ENCODE data around the gene SKIL.

The SKIL gene

DNA sequence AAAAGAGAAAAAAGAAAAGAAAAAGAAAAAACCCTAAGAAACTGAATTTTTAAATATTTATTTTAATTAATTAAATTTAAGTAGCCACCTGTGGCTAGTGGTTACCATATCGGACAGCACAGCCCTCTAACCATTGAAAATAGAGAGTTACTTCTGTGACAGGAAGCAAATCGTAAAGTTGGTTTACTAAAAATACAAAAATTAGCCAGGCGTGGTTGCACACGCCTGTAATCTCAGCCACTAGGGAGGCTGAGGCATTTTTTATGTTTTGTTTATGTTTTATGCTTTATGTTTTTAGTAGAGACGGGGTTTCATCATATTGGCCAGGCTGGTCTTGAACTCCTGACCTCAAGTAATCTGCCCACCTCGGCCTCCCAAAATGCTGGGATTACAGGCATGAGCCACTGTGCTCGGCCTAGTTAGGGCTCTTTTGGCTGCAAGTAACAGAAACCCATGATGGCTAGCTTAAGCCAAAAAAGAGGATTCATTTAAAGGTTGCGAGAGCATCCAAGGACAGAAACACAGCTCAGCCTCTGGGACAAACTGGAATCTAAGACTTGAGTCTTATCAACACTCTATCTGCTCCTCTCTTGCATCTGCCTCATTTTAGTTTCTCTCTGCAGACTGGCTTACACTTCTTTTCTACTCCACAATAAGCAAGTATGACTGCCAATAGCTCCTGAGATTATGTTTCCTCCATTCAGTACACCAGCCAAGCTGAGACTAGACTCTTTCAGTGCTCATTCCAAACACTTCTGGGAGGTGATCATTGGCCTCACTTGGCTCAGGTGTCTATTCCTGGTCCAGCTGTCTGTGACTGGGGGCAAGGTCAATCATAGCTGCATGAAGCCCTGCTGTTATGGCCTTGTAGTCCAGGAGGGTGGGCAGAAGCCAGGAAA lies 6.8 kb upstream of the SKIL start:
- no peak for DNase-seq (ENCODE audit: low read depth, low spot score)

DNA sequence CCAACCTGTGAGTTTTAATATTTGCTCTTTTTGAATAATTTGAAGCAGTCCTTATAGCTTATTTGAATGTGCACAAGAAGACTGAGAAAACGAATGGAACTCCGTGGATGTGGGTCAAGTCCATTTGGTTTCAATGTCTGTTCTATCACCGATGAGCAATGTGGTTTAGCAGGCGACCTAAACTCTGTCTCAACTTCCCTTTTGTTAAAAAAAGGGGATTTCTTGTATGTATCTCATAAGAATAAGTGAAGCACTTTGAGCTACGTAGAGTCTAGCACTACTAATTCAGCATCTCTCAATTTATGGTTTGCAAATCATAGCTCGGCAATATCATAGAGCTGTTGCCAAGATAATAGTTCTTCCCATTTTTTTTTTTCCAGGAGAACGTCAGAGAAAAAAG lies 4.6 kb upstream of the SKIL start:
- no peak for DNase-seq (ENCODE audit: low read depth, low spot score)

DNA sequence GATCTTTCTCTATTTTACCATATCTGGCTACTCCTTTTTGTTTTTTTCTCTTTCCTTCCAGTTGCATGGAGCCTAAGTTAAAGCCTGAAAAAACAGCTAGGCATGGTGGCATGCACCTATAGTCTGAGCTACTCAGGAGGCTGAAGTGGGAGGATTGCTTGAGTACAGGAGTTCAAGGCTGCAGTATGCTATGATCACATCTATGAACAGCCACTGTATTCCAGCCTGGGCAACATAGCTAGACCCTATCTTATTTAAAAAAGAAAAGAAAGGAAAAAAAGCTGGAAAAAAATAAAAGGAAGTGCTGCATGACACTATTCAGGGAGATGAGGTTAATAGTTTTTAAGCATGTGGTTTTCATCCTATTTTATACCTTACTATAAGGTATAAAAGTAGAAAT lies 4.0 kb upstream of the SKIL start:
- DNase-seq (ENCODE audit: low read depth, low spot score): no peak

DNA sequence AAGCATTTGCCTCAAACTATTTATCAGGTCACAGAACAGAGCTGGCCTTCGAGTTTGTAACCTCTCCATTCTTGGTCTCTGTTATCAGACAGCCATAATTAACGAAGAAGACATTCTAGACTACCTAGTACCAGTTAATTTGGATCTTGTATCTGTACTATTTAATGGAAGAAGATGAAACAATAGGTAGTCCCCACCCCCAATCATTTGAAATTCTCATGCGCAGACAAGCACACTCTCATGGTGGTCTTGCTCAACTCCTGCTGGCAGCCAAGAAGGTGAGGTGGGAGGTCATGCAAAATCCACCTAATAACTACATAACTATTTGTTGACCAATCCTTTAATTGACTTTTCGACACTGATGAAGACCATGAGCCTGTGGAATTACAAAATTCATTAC lies 2.8 kb upstream of the SKIL start:
- DNase-seq (ENCODE audit: low read depth, low spot score): no peak

DNA sequence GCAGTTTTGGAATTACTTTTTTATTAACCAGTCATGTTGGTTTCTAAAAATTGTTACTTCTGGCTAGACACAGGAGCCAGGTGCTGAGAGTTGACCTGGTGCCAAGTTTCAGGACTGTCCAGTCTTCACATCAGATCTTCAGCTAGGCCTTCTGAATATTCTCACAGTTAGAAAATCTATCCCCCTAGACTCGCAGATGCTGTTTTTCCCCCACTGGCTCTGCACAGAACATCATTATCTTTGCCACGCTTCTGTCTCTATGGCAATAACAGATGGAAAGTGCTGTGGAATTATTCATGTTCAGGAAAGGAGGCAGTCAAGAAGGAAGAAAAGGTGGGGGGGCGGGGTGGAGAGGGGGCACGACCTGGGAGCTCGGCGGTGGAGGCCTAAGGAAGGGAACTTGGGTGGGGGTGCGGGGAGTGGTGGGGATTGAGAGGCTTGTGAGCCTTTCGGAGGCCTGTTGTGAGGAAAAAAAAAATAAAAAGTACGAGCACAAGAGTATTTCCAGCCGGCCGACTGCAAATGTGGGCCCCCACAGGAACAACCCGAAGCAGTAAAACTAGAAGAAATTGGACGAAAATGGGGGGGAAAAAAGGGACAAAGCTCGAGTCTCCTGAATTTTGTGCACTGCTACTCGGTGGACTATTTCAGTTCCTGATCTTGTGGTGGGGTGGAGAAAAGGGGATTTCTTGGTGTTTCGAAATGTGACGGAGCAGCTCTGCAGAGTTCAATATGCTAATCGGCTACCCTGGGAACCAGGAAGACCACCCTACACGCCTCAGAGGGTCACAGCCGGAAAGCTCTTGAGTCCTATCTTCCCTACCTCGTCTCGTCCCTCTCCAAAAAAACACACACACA lies 1.5 kb upstream of the SKIL start:
- DNase-seq (ENCODE audit: low read depth, low spot score): peak; percentile 20

DNA sequence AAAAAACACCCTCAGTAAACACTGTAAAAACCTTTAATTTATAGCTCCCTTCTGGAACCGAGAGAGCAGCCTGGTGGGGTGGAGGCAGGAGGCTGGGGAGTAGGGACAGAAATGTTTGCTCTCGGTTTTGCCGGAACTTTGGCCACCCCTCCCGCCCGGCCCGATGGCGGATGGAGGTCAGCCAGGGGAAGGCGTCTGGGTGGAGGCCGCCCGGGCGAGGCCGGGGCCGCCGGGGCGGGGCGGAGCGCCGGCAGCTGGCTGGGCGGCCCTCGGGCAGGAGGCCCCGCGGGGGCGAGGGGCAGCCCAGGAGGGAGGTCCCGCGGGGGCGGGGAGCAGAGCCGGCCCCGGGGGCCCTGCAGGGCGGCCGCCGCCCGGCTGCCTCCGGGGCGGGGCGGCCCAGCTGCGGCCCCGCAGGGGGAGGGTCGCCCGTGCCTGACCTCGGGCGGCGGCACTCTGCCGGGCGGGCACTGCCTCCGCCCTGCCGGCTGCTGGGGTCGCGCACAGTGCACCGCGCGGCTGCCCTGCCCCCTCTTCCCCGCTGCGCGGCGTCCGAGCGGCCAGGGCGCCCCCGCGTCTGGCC lies 829 bp upstream of the SKIL start:
- DNase-seq (ENCODE audit: low read depth, low spot score): peak; percentile 24

DNA sequence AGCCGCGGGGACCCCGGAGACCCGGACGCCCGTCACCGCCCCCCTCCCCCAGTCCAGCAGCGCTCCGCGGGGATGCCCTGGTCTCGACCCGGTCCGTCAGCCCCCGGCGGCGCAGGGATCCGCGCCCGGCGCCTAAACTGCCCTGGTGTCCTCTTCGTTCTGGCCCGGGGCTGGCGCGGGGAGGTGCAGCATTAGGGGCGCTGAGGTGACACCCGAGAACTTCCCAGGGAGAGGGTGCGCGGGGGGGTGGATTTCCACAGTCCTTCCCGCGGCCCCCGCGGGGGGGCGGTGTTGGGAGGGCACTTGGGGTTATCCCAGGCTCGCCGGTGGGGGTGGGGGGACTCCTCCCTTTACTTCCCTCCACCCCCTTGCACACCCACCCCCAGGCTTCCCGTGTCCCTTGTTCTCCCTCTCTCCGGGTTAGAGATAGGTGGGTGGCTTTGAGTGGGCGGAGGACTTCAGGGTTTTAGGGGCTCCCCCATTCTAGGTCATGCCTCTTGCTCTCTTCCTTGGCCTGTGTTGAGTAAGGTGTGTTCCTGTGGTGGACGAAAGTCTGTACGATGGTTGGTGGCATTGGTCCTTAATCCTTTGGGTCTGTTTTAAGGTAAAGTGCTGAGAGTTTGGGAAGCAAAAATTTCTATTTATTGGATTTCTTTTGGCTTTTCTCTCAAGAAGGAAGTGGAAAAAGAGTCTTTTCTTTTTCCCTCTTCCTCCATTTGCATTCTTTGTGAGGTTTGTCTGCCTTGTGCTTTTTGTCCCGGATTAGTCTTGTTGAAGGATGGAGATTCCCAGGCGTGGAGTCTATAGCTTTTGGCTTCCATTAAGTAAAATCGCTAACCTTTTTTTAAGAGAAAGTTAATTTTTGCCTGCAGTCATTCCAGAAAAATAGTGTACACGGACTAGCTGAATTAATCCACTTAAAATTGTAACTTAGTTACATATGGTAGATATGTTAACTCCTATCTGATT lies 811 bp downstream of the SKIL start:
- no peak for DNase-seq (ENCODE audit: low read depth, low spot score)

DNA sequence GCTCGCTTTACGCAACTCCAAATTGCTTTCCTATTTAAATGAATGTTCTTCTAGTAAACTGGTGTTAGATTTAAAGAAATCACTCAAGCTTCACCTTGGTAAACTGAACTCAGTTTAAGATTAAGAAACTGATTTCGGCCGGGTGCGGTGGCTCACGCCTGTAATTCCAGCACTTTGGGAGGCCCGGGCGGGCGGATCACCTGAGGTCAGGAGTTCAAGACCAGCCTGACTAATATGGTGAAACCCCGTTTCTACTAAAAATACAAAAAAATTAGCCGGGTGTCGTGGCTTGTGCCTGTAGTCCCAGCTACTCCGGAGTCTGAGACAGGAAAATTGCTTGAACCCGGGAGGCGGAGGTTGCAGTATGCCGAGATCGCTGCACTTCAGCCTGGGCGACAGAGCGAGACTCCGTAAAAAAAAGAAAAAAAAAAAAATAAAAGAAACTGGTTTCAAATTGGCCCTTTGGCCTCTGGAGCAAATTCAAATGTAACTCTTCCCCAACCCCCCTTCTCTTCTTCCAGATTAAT lies 1.7 kb downstream of the SKIL start:
- no peak for DNase-seq (ENCODE audit: low read depth, low spot score)

DNA sequence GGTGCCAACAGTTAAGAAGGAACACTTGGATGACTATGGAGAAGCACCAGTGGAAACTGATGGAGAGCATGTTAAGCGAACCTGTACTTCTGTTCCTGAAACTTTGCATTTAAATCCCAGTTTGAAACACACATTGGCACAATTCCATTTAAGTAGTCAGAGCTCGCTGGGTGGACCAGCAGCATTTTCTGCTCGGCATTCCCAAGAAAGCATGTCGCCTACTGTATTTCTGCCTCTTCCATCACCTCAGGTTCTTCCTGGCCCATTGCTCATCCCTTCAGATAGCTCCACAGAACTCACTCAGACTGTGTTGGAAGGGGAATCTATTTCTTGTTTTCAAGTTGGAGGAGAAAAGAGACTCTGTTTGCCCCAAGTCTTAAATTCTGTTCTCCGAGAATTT lies 3.0 kb downstream of the SKIL start:
- DNase-seq (ENCODE audit: low read depth, low spot score): no peak

DNA sequence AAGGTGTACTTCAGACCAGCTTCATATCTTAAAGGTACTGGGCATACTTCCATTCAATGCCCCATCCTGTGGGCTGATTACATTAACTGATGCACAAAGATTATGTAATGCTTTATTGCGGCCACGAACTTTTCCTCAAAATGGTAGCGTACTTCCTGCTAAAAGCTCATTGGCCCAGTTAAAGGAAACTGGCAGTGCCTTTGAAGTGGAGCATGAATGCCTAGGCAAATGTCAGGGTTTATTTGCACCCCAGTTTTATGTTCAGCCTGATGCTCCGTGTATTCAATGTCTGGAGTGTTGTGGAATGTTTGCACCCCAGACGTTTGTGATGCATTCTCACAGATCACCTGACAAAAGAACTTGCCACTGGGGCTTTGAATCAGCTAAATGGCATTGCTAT lies 3.4 kb downstream of the SKIL start:
- no peak for DNase-seq (ENCODE audit: low read depth, low spot score)

DNA sequence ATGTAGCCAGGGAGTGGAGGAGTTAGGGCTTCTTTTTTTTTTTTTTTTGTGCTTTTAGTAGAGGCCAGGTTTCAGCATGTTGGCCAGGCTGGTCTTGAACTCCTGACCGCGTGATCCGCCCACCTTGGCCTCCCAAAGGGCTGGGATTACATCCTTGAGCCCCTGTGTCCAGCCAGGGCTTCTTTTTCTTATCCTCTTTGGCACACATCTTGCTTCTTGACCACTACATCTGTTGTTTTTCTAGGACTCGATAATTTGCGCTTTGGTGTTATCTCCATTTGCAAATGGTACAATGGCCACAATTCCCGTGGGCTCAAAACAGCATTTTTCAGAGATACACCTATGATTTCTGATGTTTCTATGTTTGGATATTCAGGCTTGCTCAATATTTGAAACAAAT lies 4.2 kb downstream of the SKIL start:
- DNase-seq (ENCODE audit: low read depth, low spot score): no peak

DNA sequence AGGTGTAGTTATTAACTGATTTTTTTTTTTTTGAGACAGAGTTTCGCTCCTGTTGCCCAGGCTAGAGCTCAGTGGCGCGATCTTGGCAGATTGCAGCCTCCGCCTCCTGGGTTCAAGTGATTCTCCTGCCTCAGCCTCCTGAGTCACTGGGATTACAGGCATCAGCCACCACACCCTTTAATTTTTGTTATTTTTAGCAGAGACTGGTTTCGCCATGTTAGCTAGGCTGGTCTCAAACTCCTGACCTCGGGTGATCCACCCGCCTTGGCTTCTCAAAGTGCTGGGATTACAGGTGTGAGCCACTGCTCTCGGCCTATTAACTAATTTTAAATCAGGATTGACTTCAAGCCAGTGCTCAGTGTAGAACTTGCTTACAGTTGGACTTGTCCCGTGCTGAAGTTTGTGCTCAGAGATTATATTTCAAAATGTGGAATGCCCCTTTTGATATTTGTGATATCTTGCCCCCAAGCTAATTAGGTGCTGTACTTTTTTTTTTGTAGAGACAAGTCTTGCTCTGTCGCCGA lies 6.0 kb downstream of the SKIL start:
- no peak for DNase-seq (ENCODE audit: low read depth, low spot score)

DNA sequence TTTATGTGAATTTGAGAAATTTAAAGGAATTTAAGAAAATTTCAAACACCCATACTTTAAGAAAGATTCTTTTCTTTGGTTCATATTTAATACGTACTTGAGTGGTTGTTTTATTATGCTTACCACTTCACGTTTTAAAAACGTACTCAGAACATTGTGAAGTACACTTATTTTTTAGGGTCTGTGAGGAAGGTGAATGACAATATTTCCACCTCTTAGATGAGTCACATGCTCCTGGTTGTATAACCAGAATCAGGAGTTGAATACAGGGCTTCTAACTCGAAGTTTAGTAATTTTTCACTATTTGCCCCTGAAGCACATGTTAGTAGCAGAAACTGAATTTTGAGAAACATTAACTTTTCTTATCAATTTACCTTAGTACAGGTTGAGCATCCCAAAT lies 7.5 kb downstream of the SKIL start:
- DNase-seq (ENCODE audit: low read depth, low spot score): no peak

DNA sequence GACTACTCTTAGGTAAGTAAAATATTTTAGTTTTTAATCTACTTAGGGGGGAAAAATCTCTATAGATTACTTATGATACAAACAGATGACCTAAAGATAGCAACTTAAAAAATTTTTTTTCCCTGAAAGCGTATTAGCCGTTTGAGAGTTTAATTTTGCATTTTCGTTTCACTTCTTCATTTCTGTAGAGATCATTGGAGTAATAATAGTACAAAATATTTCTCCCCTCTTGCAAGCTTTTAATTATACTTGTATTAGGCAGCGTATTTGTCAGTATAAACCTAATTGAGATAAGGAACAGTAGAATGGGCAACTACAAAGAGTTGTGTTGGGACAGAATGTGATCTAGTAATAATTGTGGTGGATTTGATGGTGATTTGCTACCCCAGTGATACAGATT lies 10.3 kb downstream of the SKIL start:
- DNase-seq (ENCODE audit: low read depth, low spot score): no peak

DNA sequence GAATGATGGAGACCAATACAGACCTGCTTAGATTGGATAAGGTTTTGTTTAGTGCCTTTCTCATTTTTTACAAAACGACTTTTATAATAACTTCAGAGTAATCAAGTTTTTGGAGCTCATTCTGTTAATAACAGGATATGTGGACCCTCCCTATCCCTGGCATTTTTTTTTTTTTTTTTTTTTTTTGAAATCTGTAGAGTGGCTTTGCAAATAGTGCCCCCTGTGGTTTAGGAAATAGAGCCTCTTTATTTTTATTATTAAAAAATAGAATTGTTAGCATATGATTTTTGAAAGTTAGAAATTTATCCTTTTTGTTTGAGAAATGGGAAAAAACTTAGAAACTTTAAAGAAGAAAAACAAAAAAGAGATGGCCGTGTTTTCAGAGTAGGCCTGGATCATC lies 11.4 kb downstream of the SKIL start:
- no peak for DNase-seq (ENCODE audit: low read depth, low spot score)

DNA sequence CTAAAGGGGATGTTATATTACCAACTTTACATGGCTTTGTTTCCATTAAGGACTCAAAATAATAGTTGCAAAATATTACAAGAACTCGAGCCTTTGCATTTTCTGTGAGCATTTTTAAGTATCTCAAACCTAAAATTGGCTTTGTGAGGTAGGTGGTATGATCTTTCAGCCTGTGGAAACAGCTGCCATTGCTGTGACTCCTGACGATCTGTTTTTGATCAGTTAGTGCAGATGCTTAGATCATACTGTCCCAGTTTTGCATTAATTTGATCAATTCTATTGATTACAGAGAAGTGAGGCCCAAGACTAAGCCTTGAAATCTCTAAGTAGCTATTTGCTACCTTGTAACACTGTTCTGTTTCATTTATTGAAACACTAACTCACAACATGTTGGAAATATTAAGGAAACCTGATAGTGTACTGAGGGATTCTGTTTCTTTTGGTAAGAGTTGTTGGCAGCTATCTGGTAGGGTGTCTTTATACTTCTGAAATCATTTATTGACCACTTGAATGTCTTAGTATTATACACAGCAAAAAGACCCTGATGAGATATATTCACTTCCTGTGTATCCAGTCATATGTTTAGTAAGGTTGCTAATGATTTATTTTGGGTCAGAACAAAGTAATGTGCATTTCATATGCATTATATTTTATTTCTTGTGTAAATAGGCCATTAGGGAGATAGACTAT lies 14.8 kb downstream of the SKIL start:
- DNase-seq (ENCODE audit: low read depth, low spot score): no peak

DNA sequence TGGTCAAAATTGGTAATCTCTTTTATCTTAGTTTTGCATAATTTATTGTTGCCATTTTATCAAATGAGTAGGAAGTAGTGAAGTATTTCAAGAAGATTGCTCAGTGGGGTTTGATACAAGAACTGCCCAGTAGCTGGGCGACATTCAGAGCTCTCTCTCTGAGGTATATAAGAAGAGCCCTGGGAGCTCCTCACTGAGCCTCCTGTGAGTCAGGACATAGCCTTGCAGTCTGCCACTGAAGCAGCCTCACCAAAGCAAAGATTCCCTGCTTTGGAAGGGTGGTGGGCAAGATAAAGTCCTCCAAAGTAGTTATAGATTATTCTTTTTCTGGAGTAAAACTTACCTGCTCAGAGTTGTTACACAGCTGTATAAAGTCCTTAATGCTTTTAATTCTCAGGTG lies 26.1 kb downstream of the SKIL start:
- DNase-seq (ENCODE audit: low read depth, low spot score): no peak

DNA sequence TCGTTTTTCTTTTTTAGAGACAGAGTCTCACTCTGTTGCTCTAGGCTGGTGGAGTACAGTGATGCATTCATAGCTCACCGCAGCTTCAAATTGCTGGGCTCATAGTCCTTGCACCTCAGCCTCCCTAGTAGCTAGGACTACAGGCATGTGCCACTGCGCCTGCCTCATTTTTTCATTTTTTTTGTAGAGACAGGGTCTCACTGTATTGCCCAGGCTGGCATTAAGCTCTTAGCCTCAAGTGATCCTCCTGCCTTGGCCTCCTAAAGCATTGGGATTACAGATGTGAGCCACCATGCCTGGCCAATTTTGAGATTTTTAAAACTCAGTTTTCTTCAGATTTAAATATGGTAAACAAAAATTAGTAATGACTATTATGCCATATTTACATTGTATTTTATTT lies 29.0 kb downstream of the SKIL start:
- DNase-seq (ENCODE audit: low read depth, low spot score): no peak

DNA sequence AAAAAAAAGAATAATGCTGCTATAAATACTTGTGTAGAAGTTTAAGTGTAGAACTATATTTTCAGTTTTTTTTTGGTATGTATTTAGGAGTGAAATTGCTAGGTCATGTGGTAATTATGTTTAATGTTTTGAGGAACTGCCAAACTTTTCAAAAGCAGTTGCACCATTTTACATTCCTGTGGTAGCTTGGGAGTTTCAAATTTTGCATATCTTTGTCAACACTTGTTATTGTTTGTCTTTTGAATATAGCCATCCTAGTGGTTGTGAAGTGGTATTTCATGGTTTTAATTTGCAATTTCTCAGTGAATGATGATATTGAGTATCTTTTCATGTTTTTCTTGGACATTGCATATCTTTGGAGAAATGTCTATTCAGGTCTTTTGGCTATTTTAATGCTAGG lies 30.4 kb downstream of the SKIL start:
- DNase-seq (ENCODE audit: low read depth, low spot score): no peak

DNA sequence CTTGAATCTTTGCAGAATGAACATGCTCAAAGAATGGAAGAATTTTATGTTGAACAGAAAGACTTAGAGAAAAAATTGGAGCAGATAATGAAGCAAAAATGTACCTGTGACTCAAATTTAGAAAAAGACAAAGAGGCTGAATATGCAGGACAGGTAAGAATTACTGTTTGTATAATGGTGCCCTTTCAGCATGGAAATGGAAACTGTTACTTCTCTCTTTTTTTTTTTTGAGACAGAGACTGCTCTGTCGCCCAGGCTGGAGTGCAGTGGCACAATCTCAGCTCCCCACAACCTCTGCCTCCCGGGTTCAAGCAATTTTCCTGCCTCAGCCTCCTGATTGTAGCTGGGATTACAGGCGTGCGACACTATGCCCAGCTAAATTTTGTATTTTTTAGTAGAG lies 33.6 kb downstream of the SKIL start:
- DNase-seq (ENCODE audit: low read depth, low spot score): no peak

Data from brain pericyte (primary cell).